ENCODE measurements around the gene COPS7A. TPM values are rescaled to one million over a fixed set of nuclear protein-coding genes. Genes with fewer than 3 reads are reported as not detected.

COPS7A gene
- total RNA-seq, 1 experiment from 2014 or later = 88.7 TPM

- Histone ChIP-seq H3K36me3 (ENCODE audit: low read depth) (no peaks in the 10 kb centered on the region), H3K4me2 (peak overlapping the region; percentile 82), H2AFZ (peak overlapping the region; percentile 80), H3K4me3 (peak overlapping the region; percentile 70), H4K20me1 (ENCODE audit: insufficient read depth) (peaks cover 19% of the 10 kb centered on the region), H3K27ac (peak overlapping the region; percentile 54), H3K4me1 (replicated peaks; ENCODE audit: insufficient read depth) (peaks cover 36% of the 10 kb centered on the region), H3K9me2 (ENCODE audit: insufficient read depth) (no peaks in the 10 kb centered on the region), H3K27me3 (ENCODE audit: insufficient read depth, low read depth) (no peaks in the 10 kb centered on the region), H3K9me3 (ENCODE audit: insufficient read depth, low read depth) (no peaks in the 10 kb centered on the region), H3F3A (ENCODE audit: insufficient read depth, low read depth) (peaks cover 49% of the 10 kb centered on the region), H3K79me2 (ENCODE audit: low read depth) (peaks cover 25% of the 10 kb centered on the region)
- peak; percentile 81 to 95 for DNase-seq
- ChIA-PET CTCF (interaction anchor here (0.5 to 4.8 kb wide), 11 partner anchors 9 to 153 kb away, joined by 3 to 83 read pairs (median 4); partner anchors contain the start of genes CDCA3, MLF2 and USP5), POLR2A (ENCODE audit: unreplicated experiment) (interaction anchor here (0.5 to 2.6 kb wide), 15 partner anchors 9 to 818 kb away, joined by 3 to 59 read pairs (median 6); partner anchors contain the start of genes CDCA3, COPS7A, MLF2 and USP5)
- TF ChIP-seq EZH2 (IDR thresholded peaks at IDR 0.05; ENCODE audit: low read depth) (no peak), CTCF (conservative IDR thresholded peaks at IDR 0.05) (peak; percentile 66)
- BruUV-seq (replicated peaks) = no TSS peak
- intact Hi-C loops (cut with micrococcal nuclease; ENCODE audit: unreplicated experiment) = loop anchor here (1.0 kb wide), 1 partner anchor 86 kb away; the partner anchor contains the start of gene USP5
Measured at GRCh38 chr12:6766651-6767349, 43.0 kb downstream of the COPS7A start.

- TSS peak; percentile 32 for BruUV-seq (replicated peaks)
Measured at GRCh38 chr12:6767353-6768319, 43.8 kb downstream of the COPS7A start.

More at GRCh38 chr12:6767353-6768319, 43.8 kb downstream of the COPS7A start:
- Histone ChIP-seq H3K27ac (peak overlapping the region; percentile 54), H3K4me3 (peak overlapping the region; percentile 70), H3K79me2 (ENCODE audit: low read depth) (peaks cover 25% of the 10 kb centered on the region), H3K9me2 (ENCODE audit: insufficient read depth) (no peaks in the 10 kb centered on the region), H2AFZ (peak overlapping the region; percentile 80), H3K27me3 (ENCODE audit: insufficient read depth, low read depth) (no peaks in the 10 kb centered on the region), H3K4me2 (peak overlapping the region; percentile 82), H3K36me3 (ENCODE audit: low read depth) (no peaks in the 10 kb centered on the region), H3F3A (ENCODE audit: insufficient read depth, low read depth) (peaks cover 51% of the 10 kb centered on the region), H4K20me1 (ENCODE audit: insufficient read depth) (peaks cover 19% of the 10 kb centered on the region), H3K4me1 (replicated peaks; ENCODE audit: insufficient read depth) (peaks cover 36% of the 10 kb centered on the region), H3K9me3 (ENCODE audit: insufficient read depth, low read depth) (no peaks in the 10 kb centered on the region)
- intact Hi-C loops (cut with micrococcal nuclease; ENCODE audit: unreplicated experiment) = no loop called here
- no peak for DNase-seq
- CTCF ChIA-PET = interaction anchor here (0.6 to 4.8 kb wide), 8 partner anchors 9 to 113 kb away, joined by 3 to 83 read pairs (median 4); partner anchors contain the start of genes CDCA3, MLF2 and USP5
- TF ChIP-seq CTCF (conservative IDR thresholded peaks at IDR 0.05) (no peak), EZH2 (IDR thresholded peaks at IDR 0.05; ENCODE audit: low read depth) (no peak)
- POLR2A ChIA-PET (ENCODE audit: unreplicated experiment) = interaction anchor here (0.5 to 2.6 kb wide), 8 partner anchors 14 to 192 kb away, joined by 3 to 59 read pairs (median 12); partner anchors contain the start of genes CDCA3, COPS7A, MLF2 and USP5
